ENCODE measurements around the gene AK2.
A peak's percentile ranks its signal among the peaks of the same experiment; 100 is the strongest.

The AK2 gene

DNA sequence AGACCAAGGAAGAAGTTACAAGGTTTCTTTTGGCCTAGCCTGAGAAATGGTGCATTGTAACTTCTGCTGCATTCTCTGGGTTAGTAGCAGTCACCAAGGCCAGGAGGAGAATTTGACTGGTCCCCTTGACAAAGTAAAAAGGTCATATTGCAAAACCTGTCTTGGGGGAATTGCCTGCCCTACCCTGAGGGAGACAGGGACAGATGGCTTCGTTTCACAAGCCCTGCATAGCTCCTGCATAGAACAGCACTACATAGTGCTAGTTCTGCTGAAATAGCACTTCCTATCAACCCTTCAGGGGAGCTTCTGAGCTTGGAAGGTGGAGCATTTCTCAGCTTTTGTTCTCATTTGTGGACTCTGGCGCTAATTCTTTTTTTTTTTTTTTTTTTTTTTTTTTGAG, 20.4 kb upstream of the AK2 start:
- H3K27ac ChIP-seq (ENCODE audit: low read length) = no peak overlapping the region
- no peak overlapping the region for H3K4me2 ChIP-seq (ENCODE audit: insufficient read depth, low read length)
- no peaks in the 10 kb centered on the region for H4K20me1 ChIP-seq (ENCODE audit: insufficient read depth, low read length)
- TF ChIP-seq, protein P1, sequence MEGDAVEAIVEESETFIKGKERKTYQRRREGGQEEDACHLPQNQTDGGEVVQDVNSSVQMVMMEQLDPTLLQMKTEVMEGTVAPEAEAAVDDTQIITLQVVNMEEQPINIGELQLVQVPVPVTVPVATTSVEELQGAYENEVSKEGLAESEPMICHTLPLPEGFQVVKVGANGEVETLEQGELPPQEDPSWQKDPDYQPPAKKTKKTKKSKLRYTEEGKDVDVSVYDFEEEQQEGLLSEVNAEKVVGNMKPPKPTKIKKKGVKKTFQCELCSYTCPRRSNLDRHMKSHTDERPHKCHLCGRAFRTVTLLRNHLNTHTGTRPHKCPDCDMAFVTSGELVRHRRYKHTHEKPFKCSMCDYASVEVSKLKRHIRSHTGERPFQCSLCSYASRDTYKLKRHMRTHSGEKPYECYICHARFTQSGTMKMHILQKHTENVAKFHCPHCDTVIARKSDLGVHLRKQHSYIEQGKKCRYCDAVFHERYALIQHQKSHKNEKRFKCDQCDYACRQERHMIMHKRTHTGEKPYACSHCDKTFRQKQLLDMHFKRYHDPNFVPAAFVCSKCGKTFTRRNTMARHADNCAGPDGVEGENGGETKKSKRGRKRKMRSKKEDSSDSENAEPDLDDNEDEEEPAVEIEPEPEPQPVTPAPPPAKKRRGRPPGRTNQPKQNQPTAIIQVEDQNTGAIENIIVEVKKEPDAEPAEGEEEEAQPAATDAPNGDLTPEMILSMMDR (IDR thresholded peaks at IDR 0.05; ENCODE audit: borderline replicate concordance, extremely low read depth, low read length, poor library complexity, severe bottlenecking) = no peak
- no peak for TF ChIP-seq EZH2 (IDR thresholded peaks at IDR 0.05; ENCODE audit: borderline replicate concordance, low read depth, low read length, severe bottlenecking)
- H3K79me2 ChIP-seq (ENCODE audit: insufficient read depth, low read length) = no peaks in the 10 kb centered on the region
- H3K4me3 ChIP-seq (ENCODE audit: low read depth in 1 of 2, low read length in 2 of 2) = no peak overlapping the region
- H3K4me1 ChIP-seq (ENCODE audit: insufficient read depth, low read length) = peaks cover 5% of the 10 kb centered on the region; the same call in 1 of the 2 replicates
- no peak overlapping the region for H3K9ac ChIP-seq (ENCODE audit: low read depth, low read length)
- no peaks in the 10 kb centered on the region for H3K36me3 ChIP-seq (ENCODE audit: insufficient read depth, low read length)
- no peaks in the 10 kb centered on the region for H3K27me3 ChIP-seq (ENCODE audit: insufficient read depth, low read length, poor library complexity)
- ATAC-seq (ENCODE audit: insufficient read depth, low read depth) = 0 out of 3 replicates have a peak, but pooled peaks have one; percentile 21
- no peak overlapping the region for H2AFZ ChIP-seq (ENCODE audit: low read depth, low read length)
- DNase-seq = no peak
- H3K9me3 ChIP-seq (ENCODE audit: insufficient read depth, low read length, severe bottlenecking) = no peaks in the 10 kb centered on the region

DNA sequence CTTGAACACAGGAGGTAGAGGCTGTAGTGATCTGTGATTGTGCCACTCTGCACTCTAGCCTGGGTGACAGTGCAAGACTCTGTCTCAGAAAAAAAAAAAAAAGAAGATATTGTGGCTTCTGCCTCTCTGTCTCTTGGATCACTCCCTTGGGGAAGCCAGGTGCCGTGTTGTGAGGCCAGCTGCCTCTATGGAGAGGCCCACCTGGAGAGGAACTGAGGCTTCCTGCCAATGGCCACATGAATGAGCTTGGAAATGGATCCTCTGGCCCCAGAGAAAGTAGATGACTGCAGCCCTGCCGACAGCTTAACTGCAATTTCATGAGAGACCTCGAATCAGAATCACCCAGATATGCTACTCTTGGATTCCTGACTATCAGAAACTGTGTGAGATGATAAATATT, 19.7 kb upstream of the AK2 start:
- peak; percentile 70 for DNase-seq
- H3K79me2 ChIP-seq (ENCODE audit: insufficient read depth, low read length) = no peaks in the 10 kb centered on the region
- H2AFZ ChIP-seq (ENCODE audit: low read depth, low read length) = no peak overlapping the region
- H3K4me3 ChIP-seq (ENCODE audit: low read depth in 1 of 2, low read length in 2 of 2) = no peak overlapping the region
- no peaks in the 10 kb centered on the region for H3K27me3 ChIP-seq (ENCODE audit: insufficient read depth, low read length, poor library complexity)
- H3K9me3 ChIP-seq (ENCODE audit: insufficient read depth, low read length, severe bottlenecking) = no peaks in the 10 kb centered on the region
- no peaks in the 10 kb centered on the region for H3K36me3 ChIP-seq (ENCODE audit: insufficient read depth, low read length)
- H3K4me1 ChIP-seq (ENCODE audit: insufficient read depth, low read length) = peaks cover 5% of the 10 kb centered on the region; the same call in 1 of the 2 replicates
- TF ChIP-seq, protein P1 (IDR thresholded peaks at IDR 0.05; ENCODE audit: borderline replicate concordance, extremely low read depth, low read length, poor library complexity, severe bottlenecking) = no peak
- TF ChIP-seq EZH2 (IDR thresholded peaks at IDR 0.05; ENCODE audit: borderline replicate concordance, low read depth, low read length, severe bottlenecking) = no peak
- H4K20me1 ChIP-seq (ENCODE audit: insufficient read depth, low read length) = no peaks in the 10 kb centered on the region
- ATAC-seq (ENCODE audit: insufficient read depth, low read depth) = peak; percentile 78
- H3K9ac ChIP-seq (ENCODE audit: low read depth, low read length) = no peak overlapping the region
- H3K4me2 ChIP-seq (ENCODE audit: insufficient read depth, low read length) = no peak overlapping the region
- no peak overlapping the region for H3K27ac ChIP-seq (ENCODE audit: low read length)

DNA sequence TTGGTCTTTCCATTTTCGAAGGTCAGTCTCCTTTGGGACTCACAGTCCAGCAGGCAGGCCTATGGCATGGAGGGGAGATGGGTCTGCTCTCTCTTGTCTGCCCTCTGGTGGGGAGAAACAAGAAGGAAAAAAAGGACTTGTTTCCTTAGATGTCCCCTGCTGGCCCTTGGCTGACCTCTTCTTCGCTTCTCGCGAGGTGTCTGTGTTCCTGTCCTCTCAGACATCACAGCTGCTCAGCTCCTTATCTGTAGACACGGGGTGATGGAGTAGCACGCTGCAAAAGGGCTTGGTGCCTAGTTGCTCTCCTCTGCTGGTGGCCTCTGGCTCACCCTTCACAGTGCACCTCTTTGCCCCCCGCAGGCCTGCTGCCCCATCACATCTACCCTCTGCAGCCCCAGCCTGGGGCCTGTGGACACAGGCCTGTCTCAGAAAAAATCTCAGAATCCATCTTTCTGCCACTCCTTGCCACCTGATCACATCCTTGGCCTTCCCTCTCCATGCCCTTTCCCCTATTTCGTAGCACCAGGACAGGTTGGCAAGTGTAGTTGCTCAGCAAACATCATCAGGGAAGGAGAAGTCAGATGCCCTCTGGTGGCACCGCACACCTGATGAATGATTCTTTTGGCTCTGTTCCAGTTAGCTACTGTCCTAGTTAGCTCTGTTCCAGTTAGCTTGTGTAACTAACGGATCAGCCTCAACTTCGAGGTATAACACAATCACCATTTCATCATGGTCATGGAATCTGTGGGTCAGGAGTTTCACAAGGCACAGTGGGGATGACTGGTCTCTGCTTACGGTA, 18.7 kb upstream of the AK2 start:
- Histone ChIP-seq H3K9ac (ENCODE audit: low read depth, low read length) (no peak overlapping the region), H3K79me2 (ENCODE audit: insufficient read depth, low read length) (no peaks in the 10 kb centered on the region), H3K4me2 (ENCODE audit: insufficient read depth, low read length) (no peak overlapping the region), H4K20me1 (ENCODE audit: insufficient read depth, low read length) (no peaks in the 10 kb centered on the region), H3K4me3 (ENCODE audit: low read depth in 1 of 2, low read length in 2 of 2) (no peak overlapping the region), H3K27me3 (ENCODE audit: insufficient read depth, low read length, poor library complexity) (no peaks in the 10 kb centered on the region), H3K4me1 (ENCODE audit: insufficient read depth, low read length) (peaks cover 5% of the 10 kb centered on the region; the same call in 1 of the 2 replicates), H3K9me3 (ENCODE audit: insufficient read depth, low read length, severe bottlenecking) (no peaks in the 10 kb centered on the region), H3K27ac (ENCODE audit: low read length) (no peak overlapping the region), H3K36me3 (ENCODE audit: insufficient read depth, low read length) (no peaks in the 10 kb centered on the region), H2AFZ (ENCODE audit: low read depth, low read length) (no peak overlapping the region)
- no peak for TF ChIP-seq EZH2 (IDR thresholded peaks at IDR 0.05; ENCODE audit: borderline replicate concordance, low read depth, low read length, severe bottlenecking)
- TF ChIP-seq, protein P1 (IDR thresholded peaks at IDR 0.05; ENCODE audit: borderline replicate concordance, extremely low read depth, low read length, poor library complexity, severe bottlenecking) = peak; percentile 59
- DNase-seq (peak; percentile 25), ATAC-seq (ENCODE audit: insufficient read depth, low read depth) (peak; percentile 45; the same call in 2 of the 3 replicates)
